Measurements from ENCODE around the gene KAT2B.
A peak's percentile ranks its signal among the peaks of the same experiment; 100 is the strongest.
"Not testable (repeated sequence)": the region's sequence is repeated elsewhere in the genome, so short reads cannot be mapped to it uniquely, and the experiment has no call there.

The KAT2B gene

DNA sequence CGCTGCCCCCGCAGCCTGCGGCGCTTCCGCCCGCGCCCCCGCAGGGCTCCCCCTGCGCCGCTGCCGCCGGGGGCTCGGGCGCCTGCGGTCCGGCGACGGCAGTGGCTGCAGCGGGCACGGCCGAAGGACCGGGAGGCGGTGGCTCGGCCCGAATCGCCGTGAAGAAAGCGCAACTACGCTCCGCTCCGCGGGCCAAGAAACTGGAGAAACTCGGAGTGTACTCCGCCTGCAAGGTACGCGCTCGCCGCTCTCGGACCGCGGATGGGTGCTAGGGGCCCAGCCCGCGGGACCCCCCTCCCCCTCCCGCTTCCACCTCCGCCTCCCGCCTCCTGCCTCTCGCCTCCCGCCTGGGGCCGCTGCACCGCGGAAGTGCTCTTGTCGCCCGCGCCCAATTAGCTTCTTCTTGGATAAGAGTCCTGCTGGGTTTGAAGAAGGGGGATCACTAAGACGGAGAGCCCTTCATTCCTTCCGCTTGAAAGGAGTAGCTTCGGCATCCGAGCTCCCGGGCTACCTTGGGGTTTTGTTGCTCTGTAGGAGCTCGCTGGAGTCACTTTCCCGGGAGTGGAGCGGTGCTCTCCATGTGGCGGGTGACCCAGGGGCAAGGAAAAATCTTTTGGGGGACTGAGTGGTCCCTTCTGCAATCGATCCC is 426 bp downstream of the KAT2B start:
- Histone ChIP-seq H3K9me3 (ENCODE audit: severe bottlenecking) (no peaks in the 10 kb centered on the region), H3K27ac (ENCODE audit: poor library complexity, severe bottlenecking) (peak overlapping the region; percentile 65), H3K27me3 (ENCODE audit: insufficient read depth, poor library complexity, severe bottlenecking) (no peaks in the 10 kb centered on the region), H3K4me1 (ENCODE audit: insufficient read depth, poor library complexity, severe bottlenecking) (peaks cover 7% of the 10 kb centered on the region), H3K4me3 (ENCODE audit: severe bottlenecking) (peak overlapping the region; percentile 52), H3K36me3 (ENCODE audit: low read depth) (no peaks in the 10 kb centered on the region)
- DNase-seq (ENCODE audit: low spot score) (peak; percentile 74), ATAC-seq (ENCODE audit: low read depth) (peak; percentile 49)
- TF ChIP-seq, protein P1, sequence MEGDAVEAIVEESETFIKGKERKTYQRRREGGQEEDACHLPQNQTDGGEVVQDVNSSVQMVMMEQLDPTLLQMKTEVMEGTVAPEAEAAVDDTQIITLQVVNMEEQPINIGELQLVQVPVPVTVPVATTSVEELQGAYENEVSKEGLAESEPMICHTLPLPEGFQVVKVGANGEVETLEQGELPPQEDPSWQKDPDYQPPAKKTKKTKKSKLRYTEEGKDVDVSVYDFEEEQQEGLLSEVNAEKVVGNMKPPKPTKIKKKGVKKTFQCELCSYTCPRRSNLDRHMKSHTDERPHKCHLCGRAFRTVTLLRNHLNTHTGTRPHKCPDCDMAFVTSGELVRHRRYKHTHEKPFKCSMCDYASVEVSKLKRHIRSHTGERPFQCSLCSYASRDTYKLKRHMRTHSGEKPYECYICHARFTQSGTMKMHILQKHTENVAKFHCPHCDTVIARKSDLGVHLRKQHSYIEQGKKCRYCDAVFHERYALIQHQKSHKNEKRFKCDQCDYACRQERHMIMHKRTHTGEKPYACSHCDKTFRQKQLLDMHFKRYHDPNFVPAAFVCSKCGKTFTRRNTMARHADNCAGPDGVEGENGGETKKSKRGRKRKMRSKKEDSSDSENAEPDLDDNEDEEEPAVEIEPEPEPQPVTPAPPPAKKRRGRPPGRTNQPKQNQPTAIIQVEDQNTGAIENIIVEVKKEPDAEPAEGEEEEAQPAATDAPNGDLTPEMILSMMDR (IDR thresholded peaks at IDR 0.05; ENCODE audit: poor library complexity, severe bottlenecking): peak; percentile 6

DNA sequence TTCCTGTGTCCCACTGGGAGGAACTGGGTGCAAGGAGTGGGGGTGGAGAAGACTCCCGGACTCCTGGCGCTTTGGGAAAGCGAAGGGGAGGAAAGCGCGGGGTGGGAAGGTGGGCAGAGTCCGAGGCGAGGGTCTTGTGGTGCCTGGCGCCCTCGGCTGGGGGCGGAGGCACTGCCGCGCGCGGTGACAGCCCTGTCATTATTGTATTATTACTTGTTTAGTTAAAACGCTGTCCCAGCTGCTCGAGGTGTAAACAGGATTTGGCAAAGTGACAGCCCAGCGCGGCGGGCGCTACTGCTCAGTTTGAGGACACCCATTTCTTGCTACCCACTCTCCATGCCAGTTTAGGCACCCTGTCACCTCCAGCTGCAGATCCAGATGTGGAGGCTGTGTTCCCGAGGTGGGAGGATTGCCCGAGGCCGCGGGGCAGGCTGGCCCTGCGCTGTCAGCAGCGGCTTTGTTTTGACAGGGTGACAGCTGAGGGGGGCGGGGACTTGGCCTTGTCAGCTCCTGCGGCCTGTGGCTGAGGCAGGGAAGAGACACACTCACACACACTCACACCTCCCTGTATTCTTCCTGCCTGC is 1.0 kb downstream of the KAT2B start:
- Histone ChIP-seq H3K27ac (ENCODE audit: poor library complexity, severe bottlenecking) (peak overlapping the region; percentile 65), H3K4me1 (ENCODE audit: insufficient read depth, poor library complexity, severe bottlenecking) (peaks cover 7% of the 10 kb centered on the region), H3K36me3 (ENCODE audit: low read depth) (no peaks in the 10 kb centered on the region), H3K4me3 (ENCODE audit: severe bottlenecking) (peak overlapping the region; percentile 52), H3K9me3 (ENCODE audit: severe bottlenecking) (no peaks in the 10 kb centered on the region), H3K27me3 (ENCODE audit: insufficient read depth, poor library complexity, severe bottlenecking) (no peaks in the 10 kb centered on the region)
- peak; percentile 41 for ATAC-seq (ENCODE audit: low read depth)
- DNase-seq (ENCODE audit: low spot score): peak; percentile 69
- TF ChIP-seq, protein P1 (IDR thresholded peaks at IDR 0.05; ENCODE audit: poor library complexity, severe bottlenecking): no peak

DNA sequence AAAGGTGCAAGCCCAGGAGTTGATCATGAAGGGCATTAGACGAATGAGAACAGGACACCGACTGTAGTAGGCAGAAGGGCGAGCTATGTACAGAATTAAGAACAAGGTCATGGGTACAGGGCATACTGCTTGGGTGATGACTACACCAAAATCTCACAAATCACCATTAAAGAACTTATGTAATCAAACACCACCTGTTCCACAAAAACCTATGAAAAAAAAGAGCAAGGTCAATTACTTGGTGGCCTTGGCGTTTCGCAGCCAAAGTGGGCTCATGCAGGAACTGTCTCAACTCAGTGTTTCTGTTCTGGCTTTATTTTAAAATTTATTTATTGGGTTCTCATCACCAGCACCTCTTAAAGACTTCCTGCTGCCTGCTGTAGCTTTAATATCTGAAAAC is 2.1 kb downstream of the KAT2B start:
- Histone ChIP-seq H3K4me3 (ENCODE audit: severe bottlenecking) (no peak overlapping the region), H3K9me3 (ENCODE audit: severe bottlenecking) (no peaks in the 10 kb centered on the region), H3K27ac (ENCODE audit: poor library complexity, severe bottlenecking) (no peak overlapping the region), H3K27me3 (ENCODE audit: insufficient read depth, poor library complexity, severe bottlenecking) (no peaks in the 10 kb centered on the region), H3K36me3 (ENCODE audit: low read depth) (no peaks in the 10 kb centered on the region), H3K4me1 (ENCODE audit: insufficient read depth, poor library complexity, severe bottlenecking) (peaks cover 7% of the 10 kb centered on the region)
- DNase-seq (ENCODE audit: low spot score) (no peak), ATAC-seq (ENCODE audit: low read depth) (no peak)
- TF ChIP-seq, protein P1 (IDR thresholded peaks at IDR 0.05; ENCODE audit: poor library complexity, severe bottlenecking): no peak

DNA sequence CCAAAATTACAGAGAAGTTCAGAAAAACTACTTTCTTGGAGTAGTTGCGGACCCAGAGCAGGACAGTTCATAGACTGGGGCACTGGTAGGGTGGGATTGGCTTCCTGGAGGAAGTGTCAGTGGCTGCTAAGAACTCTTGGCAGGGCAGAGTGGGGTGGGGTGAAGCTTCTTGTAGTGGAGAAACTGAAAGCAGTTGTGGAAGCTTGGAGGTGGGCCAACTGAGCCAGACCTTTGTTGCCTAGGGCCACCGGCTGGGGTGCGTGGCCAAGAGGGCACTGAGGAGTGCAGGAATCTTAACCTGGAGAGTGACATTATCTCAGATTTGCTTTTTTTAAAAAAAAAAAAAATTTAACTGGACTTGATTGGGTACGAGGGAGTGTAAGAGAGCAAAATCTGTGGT is 3.1 kb downstream of the KAT2B start:
- peak; percentile 54 for DNase-seq (ENCODE audit: low spot score)
- no peak overlapping the region for H3K27ac ChIP-seq (ENCODE audit: poor library complexity, severe bottlenecking)
- H3K4me3 ChIP-seq (ENCODE audit: severe bottlenecking): no peak overlapping the region
- peaks cover 7% of the 10 kb centered on the region for H3K4me1 ChIP-seq (ENCODE audit: insufficient read depth, poor library complexity, severe bottlenecking)
- no peaks in the 10 kb centered on the region for H3K36me3 ChIP-seq (ENCODE audit: low read depth)
- ATAC-seq (ENCODE audit: low read depth): no peak
- H3K27me3 ChIP-seq (ENCODE audit: insufficient read depth, poor library complexity, severe bottlenecking): no peaks in the 10 kb centered on the region
- H3K9me3 ChIP-seq (ENCODE audit: severe bottlenecking): no peaks in the 10 kb centered on the region
- TF ChIP-seq, protein P1 (IDR thresholded peaks at IDR 0.05; ENCODE audit: poor library complexity, severe bottlenecking): no peak

DNA sequence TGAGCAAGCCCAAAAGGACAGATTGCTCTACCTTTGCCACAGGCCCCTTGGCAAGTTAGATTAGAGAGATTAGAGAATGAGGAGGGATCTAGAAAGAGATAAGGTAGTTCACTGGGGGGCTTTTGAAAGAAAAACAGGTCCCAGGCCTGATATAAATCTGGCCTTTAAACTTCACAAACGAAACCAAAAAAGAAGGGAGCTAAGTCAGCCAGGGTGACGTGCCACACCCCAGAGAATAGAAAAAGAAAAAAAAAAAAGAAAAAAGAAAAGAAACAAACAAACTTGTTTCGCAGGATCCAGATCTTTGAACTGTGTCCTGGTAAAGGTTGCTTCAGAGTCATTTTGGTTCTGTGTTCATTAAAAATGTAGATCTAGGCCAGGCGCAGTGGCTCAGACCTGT is 3.6 kb downstream of the KAT2B start:
- Histone ChIP-seq H3K4me1 (ENCODE audit: insufficient read depth, poor library complexity, severe bottlenecking) (peaks cover 7% of the 10 kb centered on the region), H3K36me3 (ENCODE audit: low read depth) (no peaks in the 10 kb centered on the region), H3K9me3 (ENCODE audit: severe bottlenecking) (no peaks in the 10 kb centered on the region), H3K27me3 (ENCODE audit: insufficient read depth, poor library complexity, severe bottlenecking) (no peaks in the 10 kb centered on the region), H3K4me3 (ENCODE audit: severe bottlenecking) (no peak overlapping the region), H3K27ac (ENCODE audit: poor library complexity, severe bottlenecking) (no peak overlapping the region)
- TF ChIP-seq, protein P1 (IDR thresholded peaks at IDR 0.05; ENCODE audit: poor library complexity, severe bottlenecking): no peak
- DNase-seq (ENCODE audit: low spot score): no peak
- ATAC-seq (ENCODE audit: low read depth): no peak

DNA sequence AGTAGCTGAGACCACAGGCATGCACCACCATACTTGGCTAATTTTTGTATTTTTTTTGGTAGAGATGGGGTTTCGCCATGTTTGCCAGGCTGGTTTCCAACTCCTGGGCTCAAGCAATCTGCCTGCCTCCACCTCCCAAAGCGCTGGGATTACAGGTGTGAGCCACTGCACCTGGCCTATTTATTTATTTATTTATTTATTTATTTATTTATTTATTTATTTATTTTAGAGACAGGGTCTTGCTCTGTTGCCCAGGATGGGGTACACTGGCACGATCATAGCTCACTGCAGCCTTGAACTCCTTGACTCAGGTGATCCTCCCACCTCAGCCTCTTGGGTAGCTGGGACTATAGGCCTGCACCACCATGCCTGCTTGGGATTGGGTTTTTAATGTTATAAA is 4.9 kb downstream of the KAT2B start:
- H3K9me3 ChIP-seq (ENCODE audit: severe bottlenecking); H3K4me1 ChIP-seq (ENCODE audit: insufficient read depth, poor library complexity, severe bottlenecking); H3K27ac ChIP-seq (ENCODE audit: poor library complexity, severe bottlenecking); H3K27me3 ChIP-seq (ENCODE audit: insufficient read depth, poor library complexity, severe bottlenecking); H3K4me3 ChIP-seq (ENCODE audit: severe bottlenecking); DNase-seq (ENCODE audit: low spot score); H3K36me3 ChIP-seq (ENCODE audit: low read depth); ATAC-seq (ENCODE audit: low read depth): not testable (repeated sequence)

Measured in RWPE2 (cell line).